SJCRH30 (cell line): ENCODE measurements around the gene DIAPH3. TPM values are rescaled to one million over a fixed set of nuclear protein-coding genes. Genes with fewer than 3 reads are reported as not detected.
"Not testable (repeated sequence)": the region's sequence is repeated elsewhere in the genome, so short reads cannot be mapped to it uniquely, and the experiment has no call there.

ENCODE experiments used
- DNase-seq, 2 experiments: peaks; one replicate each; pipeline ENCODE4 v3.0.0-alpha.2; 2015 to 2020
- H3K27ac ChIP-seq: fragments of 250-450 bp; sonication (Bioruptor Pico); 2 replicates; pipeline ENCODE4 v1.5.1; 2020; ENCODE audit warnings: mild to moderate bottlenecking, moderate library complexity
- H3K27me3 ChIP-seq: fragments of 250-450 bp; sonication (Bioruptor Pico); 2 replicates; pipeline ENCODE4 v1.5.1; 2020; ENCODE audit warnings: mild to moderate bottlenecking, moderate library complexity
- H3K36me3 ChIP-seq: fragments of 250-450 bp; sonication (Bioruptor Pico); 2 replicates; pipeline ENCODE4 v1.5.1; 2020; ENCODE audit warnings: mild to moderate bottlenecking, moderate library complexity
- H3K4me1 ChIP-seq: fragments of 250-450 bp; sonication (Bioruptor Pico); 2 replicates; pipeline ENCODE4 v1.5.1; 2020; ENCODE audit warnings: mild to moderate bottlenecking, moderate library complexity
- H3K4me3 ChIP-seq: fragments of 250-450 bp; sonication (Bioruptor Pico); 2 replicates; pipeline ENCODE4 v1.5.1; 2020; ENCODE audit warnings: mild to moderate bottlenecking, moderate library complexity
- H3K9me3 ChIP-seq: fragments of 250-450 bp; sonication (Bioruptor Pico); replicated peaks from 2 replicates; pipeline ENCODE4 v1.5.1; 2020; ENCODE audit warnings: mild to moderate bottlenecking, moderate library complexity
- total RNA-seq: library from RNA; depleted of rRNA; stranded (reverse); fragments of >200 nt; shearing (Covaris generic); gene quantifications from 2 replicates; pipeline ENCODE4 v1.2.3, GENCODE V29; 2014

DIAPH3 gene
- total RNA-seq, 1 experiment from 2014 or later, result 37.7 TPM

DNA sequence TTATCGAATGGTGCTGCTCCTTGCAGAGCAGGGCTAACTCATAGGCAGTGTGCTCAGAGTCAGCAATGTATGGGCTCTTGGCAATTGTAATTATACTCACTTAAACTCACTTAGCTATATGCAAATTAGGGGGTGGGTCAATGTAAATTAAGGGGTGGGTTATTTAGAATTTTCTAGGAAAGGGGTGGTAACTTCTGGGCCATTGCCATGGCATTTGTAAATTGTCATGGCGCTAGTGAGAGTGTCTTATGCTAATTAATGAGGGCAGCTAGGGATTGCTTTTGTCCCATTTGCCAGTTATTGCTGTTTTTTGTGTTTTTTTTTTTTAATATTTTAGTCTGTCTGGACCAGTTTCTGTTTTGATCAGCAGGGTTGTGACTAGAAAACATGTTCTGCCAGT, 68.4 kb downstream of the DIAPH3 start:
- H3K27me3 ChIP-seq, result no peaks in the 10 kb centered on the region
- no peak for DNase-seq
- H3K4me3 ChIP-seq, result no peak overlapping the region
- H3K36me3 ChIP-seq, result peaks cover 30% of the 10 kb centered on the region
- no peaks in the 10 kb centered on the region for H3K9me3 ChIP-seq
- H3K27ac ChIP-seq, result no peak overlapping the region
- no peaks in the 10 kb centered on the region for H3K4me1 ChIP-seq

DNA sequence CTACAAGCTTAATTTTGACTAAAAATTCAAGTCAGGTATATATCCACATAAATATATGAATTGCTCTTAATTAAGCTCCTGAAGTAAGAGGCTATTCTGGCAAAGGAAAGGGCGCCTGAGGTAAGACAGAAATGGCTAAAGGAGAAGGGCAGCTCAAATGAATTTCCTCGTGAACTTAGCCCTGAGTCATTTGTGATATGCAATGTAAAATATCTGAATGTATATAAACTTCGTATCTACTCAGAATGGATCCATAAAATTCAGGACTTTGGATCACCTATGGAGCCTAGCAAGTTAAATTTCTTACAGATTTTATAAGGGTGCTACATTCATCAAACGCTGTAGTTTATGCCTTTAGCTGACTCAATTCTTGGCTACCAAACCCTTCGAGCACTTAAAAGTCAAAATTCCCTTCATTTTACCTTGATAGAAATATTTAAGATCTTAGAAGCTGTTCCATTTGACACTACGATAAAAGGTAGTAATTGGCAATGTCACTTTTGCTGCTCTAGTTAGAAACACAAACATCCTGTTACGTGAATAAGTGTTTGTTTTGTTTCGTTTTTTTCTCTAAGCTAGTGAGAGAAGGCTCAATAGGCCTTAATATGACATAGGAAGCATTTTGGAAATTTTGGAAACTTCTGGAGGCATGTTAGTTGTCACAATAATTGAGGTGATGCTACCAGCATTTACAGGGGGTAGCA, 69.2 kb downstream of the DIAPH3 start:
- Histone ChIP-seq H3K36me3 (peaks cover 34% of the 10 kb centered on the region), H3K27ac (no peak overlapping the region), H3K9me3 (no peaks in the 10 kb centered on the region), H3K4me1 (no peaks in the 10 kb centered on the region), H3K27me3 (no peaks in the 10 kb centered on the region), H3K4me3 (no peak overlapping the region)
- no peak for DNase-seq

DNA sequence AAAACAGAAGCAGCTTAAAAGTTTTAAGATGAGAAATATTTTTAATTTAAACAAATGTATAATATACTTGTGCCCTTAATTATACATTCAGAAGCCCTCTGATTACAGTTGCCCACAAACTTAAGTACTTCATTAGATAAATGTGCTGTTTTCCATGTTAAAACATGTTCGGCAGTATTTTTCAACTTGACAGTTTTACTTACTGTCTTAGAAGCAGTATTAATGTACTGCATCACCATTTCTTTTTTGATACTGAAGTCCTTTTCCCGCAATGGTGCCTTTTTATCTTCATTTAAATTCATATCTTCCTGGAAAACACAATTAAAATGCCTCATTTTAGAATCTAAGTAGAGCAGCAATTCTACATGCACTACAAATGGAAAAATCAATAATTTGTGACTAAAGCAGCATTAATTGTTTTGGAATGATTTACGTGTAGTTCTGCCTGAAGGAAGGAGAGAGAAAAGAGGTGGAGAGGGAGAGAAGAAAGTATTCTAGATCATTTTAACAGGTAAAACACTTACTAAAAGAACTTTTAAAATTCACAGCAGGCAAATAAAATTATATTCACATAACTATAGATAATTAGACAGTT, 70.2 kb downstream of the DIAPH3 start:
- no peak overlapping the region for H3K27ac ChIP-seq
- H3K9me3 ChIP-seq, result no peaks in the 10 kb centered on the region
- no peak overlapping the region for H3K4me3 ChIP-seq
- H3K27me3 ChIP-seq, result no peaks in the 10 kb centered on the region
- DNase-seq, result no peak
- H3K4me1 ChIP-seq, result no peaks in the 10 kb centered on the region
- H3K36me3 ChIP-seq, result peaks cover 39% of the 10 kb centered on the region

DNA sequence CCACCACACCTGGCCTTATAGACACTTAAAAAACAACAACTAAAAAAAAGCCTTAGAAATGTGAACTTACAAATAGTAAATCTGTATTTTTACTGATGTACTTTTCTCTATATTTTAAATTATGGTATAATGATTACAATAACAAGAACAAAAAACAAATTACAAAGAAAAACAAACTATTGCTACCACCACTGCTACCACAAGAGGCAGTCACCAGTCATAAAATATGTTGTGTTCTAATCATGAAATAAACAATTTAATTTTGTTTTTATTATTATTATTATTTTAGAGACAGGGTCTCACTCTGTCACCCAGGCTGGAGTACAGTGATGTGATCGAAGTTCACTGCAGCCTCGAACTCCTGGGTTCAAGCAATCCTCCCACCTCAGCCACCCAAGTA, 72.2 kb downstream of the DIAPH3 start:
- no peaks in the 10 kb centered on the region for H3K4me1 ChIP-seq
- DNase-seq, result no peak

DNA sequence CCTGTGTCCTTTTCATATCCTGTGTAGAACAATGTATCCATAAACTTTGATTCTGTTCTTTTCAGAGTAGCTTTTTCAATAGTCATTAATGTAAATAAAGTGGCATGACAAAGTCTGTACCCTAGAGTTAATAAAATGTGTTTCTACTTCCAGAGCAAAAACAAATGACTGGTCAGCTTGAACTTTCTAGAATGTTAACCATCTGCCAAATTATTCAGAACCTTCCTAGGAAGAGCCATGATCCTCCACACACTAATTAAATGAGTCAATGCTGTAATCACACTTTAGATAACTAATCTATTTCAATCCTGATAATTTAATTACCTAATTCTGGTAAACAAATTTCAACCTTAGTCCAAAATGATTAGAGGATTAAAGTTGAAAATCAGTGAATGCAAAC, 73.2 kb downstream of the DIAPH3 start:
- peaks cover 29% of the 10 kb centered on the region for H3K36me3 ChIP-seq
- H3K27me3 ChIP-seq, result no peaks in the 10 kb centered on the region
- no peaks in the 10 kb centered on the region for H3K4me1 ChIP-seq
- H3K9me3 ChIP-seq, result no peaks in the 10 kb centered on the region
- DNase-seq, result no peak
- H3K27ac ChIP-seq, result no peak overlapping the region
- H3K4me3 ChIP-seq, result no peak overlapping the region

More for the DNA sequence above, 72.2 kb downstream of the DIAPH3 start:
- Histone ChIP-seq H3K27ac (no peak overlapping the region), H3K4me3 (no peak overlapping the region), H3K9me3 (no peaks in the 10 kb centered on the region), H3K27me3 (no peaks in the 10 kb centered on the region), H3K36me3 (peaks cover 32% of the 10 kb centered on the region)

DNA sequence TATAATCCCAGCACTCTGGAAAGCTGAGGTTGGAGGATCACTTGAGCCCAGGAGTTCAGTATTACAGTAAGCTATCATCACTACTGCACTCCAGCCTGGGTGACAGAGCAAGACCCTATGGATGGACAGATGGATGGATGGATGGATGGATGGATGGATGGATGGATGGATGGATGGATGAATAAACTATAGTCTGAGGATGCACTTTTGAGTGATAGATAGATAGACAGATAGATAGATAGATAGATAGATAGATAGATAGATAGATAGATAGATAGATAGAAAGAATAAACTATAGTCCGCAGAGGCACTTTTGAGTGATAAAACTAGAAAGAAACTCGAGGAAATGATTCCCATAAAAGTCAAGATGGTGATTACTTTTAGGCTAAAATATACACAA, 79.9 kb downstream of the DIAPH3 start:
- H3K4me3 ChIP-seq, DNase-seq, H3K36me3 ChIP-seq, H3K27me3 ChIP-seq, H3K27ac ChIP-seq, H3K9me3 ChIP-seq, H3K4me1 ChIP-seq: not testable (repeated sequence)

DNA sequence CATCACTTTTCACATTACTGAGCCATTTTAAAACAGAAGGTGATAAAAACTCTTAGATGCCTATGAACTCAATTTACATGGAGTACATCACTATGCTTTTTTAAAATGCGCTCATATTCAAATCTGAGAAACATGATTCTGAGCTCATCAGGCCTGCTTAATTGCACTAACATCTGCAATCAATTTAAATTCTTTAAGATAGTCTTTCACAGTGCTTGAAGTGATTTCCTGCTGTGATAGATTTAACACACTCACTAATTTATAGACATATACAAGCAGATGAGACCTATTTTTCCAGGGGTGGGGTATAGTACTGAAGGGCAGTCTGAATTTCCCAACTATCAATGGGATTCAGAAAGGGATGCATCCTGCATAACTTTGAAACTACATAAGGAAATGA, 82.9 kb downstream of the DIAPH3 start:
- H3K27ac ChIP-seq, result no peak overlapping the region
- no peak for DNase-seq
- H3K27me3 ChIP-seq, result no peaks in the 10 kb centered on the region
- H3K36me3 ChIP-seq, result peaks cover 12% of the 10 kb centered on the region; the same call in 1 of the 2 replicates
- H3K4me1 ChIP-seq, result no peaks in the 10 kb centered on the region
- H3K4me3 ChIP-seq, result no peak overlapping the region
- no peaks in the 10 kb centered on the region for H3K9me3 ChIP-seq

DNA sequence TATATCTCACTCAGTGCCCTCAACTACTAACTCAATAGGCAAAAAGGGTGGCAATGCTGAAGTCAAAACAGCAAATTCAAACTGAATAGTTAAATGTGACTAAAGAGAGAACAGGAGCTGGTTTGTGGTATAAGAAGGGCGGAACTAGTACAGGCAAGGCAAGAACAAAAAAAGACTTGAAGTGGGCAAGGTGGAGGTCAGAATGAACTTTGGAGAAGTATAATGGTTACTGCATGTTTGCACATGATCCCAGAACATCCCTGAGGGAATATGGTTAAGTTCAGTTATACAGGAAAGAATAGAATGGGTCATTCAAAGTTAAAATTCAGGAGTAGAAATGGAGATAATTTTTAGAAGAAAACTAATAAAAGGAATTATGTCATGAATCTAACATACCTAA, 85.5 kb downstream of the DIAPH3 start:
- H3K4me1 ChIP-seq, result no peaks in the 10 kb centered on the region
- H3K9me3 ChIP-seq, result no peaks in the 10 kb centered on the region
- peaks cover 12% of the 10 kb centered on the region; the same call in 1 of the 2 replicates for H3K36me3 ChIP-seq
- no peak overlapping the region for H3K27ac ChIP-seq
- H3K27me3 ChIP-seq, result no peaks in the 10 kb centered on the region
- DNase-seq, result no peak
- H3K4me3 ChIP-seq, result no peak overlapping the region

DNA sequence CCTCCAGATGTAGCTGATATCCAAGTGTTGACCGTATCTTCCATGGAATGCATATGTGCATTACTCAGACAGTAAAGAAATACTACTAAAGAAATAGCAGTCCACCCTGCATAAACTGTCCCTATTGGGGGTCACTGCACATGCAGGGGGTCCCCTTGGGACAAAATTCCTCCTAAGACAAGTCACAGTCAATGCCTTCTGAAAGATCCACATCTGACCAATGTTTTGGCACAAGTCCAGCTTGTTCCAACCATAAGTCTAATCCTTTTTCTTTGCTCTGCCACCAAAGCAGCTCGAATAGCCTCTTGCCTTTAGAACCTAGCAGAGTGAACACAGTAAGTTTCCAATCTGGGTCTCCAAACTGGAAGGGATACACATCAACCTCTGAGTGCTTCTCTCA, 87.9 kb downstream of the DIAPH3 start:
- Histone ChIP-seq H3K9me3 (no peaks in the 10 kb centered on the region), H3K36me3 (peaks cover 12% of the 10 kb centered on the region; the same call in 1 of the 2 replicates), H3K4me3 (no peak overlapping the region), H3K4me1 (no peaks in the 10 kb centered on the region), H3K27ac (no peak overlapping the region), H3K27me3 (no peaks in the 10 kb centered on the region)
- peak in 1 of 2 experiments; percentile 36 for DNase-seq

DNA sequence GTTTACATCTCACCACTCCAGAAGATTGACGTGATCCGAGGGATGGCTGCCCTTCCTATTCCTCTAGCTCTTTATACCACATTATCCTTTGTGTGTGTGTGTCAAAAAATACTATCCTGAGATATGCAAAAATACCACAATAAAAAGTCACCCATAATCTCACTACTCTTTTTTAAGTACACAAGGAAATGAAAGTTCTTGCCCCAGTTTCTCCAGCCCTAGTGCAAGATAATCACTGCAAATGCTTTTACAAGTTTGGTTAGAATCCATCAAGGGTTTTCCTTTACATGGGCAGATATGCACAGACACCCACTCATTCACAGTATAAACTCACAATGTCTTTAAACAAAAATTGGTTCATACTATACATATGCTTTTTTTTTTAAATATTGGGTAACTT, 89.3 kb downstream of the DIAPH3 start:
- Histone ChIP-seq H3K4me1 (no peaks in the 10 kb centered on the region), H3K27me3 (no peaks in the 10 kb centered on the region), H3K4me3 (no peak overlapping the region), H3K27ac (no peak overlapping the region), H3K36me3 (peaks cover 15% of the 10 kb centered on the region), H3K9me3 (no peaks in the 10 kb centered on the region)
- DNase-seq, result no peak

DNA sequence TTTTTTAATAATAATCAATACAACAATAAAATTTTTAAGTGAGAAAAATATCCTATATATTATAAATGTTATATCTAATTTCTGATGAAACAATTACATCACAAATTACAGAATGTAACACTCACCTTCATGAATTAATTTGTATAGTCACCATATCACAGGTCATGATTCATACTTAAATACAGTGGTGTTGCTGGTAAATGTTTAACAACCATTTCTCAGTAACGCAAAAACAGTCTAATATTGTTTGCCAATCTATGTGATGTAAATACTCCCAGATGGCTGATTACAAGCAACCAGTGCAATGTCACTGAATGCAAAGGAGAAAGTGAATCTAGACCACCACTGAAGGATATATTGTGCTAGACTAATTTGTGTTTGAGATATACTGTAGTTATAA, 97.5 kb downstream of the DIAPH3 start:
- H3K9me3 ChIP-seq, result no peaks in the 10 kb centered on the region; the same call in 1 of the 2 replicates
- H3K27ac ChIP-seq, result no peak overlapping the region
- no peak overlapping the region for H3K4me3 ChIP-seq
- no peak for DNase-seq
- H3K4me1 ChIP-seq, result no peaks in the 10 kb centered on the region
- no peaks in the 10 kb centered on the region for H3K27me3 ChIP-seq
- peaks cover 19% of the 10 kb centered on the region for H3K36me3 ChIP-seq

DNA sequence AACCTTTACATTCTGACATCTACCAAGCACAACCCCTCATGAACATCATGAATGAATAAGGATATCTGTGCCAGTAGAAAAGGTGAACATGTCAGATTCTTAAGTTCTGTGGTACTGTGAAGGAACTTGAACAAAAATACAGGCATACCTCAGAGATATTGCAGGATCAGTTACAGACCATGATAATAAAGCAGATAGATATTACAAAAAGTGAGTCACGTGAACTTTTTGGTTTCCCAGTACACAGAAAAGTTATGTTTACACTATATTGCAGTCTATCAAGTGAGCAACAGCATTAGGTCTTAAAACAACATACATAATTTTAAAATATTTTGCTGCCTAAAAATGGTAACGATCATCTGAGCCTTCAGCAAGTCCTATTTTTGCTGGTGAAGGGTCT, 101.2 kb downstream of the DIAPH3 start:
- no peak for DNase-seq
- Histone ChIP-seq H3K4me1 (no peaks in the 10 kb centered on the region), H3K27me3 (no peaks in the 10 kb centered on the region), H3K4me3 (no peak overlapping the region), H3K9me3 (no peaks in the 10 kb centered on the region; the same call in 1 of the 2 replicates), H3K36me3 (peaks cover 12% of the 10 kb centered on the region), H3K27ac (no peak overlapping the region)

DNA sequence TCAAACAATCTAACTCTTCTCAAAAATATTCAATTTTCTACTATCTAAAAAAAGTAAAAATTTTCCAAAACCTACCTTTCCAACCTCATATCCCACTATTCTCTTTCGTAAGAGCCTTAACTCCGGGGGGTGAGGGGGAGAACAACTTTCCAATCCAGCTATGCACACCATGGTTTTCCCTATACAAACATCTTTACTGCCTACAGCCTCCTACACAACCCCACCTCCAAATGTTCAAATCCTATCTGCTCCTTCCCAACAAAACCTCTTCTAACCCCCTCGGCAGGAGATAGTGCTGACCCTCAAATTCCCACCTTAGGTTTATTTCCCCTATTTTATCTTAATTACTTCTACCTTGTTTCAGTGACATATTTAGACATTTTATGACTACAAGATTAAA, 102.0 kb downstream of the DIAPH3 start:
- no peak overlapping the region for H3K27ac ChIP-seq
- H3K4me3 ChIP-seq, result no peak overlapping the region
- H3K4me1 ChIP-seq, result no peaks in the 10 kb centered on the region
- DNase-seq, result no peak
- peaks cover 16% of the 10 kb centered on the region for H3K36me3 ChIP-seq
- H3K27me3 ChIP-seq, result no peaks in the 10 kb centered on the region
- H3K9me3 ChIP-seq, result no peaks in the 10 kb centered on the region; the same call in 1 of the 2 replicates

DNA sequence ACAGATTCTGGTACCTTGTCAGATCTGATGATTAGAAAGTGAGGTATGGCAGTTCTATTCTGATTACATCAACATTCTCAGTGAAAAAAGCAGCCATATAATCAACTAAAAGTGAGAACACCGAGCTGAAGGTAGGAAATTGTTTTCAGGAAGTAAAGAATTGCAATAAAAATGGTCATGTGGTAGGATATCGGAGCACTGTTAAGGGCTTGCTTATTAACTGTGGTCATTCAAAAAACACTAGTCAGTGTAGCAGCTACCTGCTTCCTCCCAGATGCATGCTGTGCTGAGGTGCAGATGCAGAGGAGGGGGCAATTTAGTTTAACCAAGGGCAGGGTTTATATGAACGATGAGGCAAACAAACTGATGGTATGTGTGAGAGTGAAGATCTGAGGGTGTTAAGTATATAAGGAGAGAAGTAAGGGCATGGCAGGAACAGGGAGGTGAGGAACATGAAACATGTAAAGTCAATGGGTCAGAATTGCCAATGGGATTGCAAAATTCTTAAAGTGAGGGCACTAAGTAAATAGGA, 111.9 kb downstream of the DIAPH3 start:
- no peaks in the 10 kb centered on the region for H3K4me1 ChIP-seq
- H3K27me3 ChIP-seq, result no peaks in the 10 kb centered on the region
- no peak overlapping the region for H3K27ac ChIP-seq
- DNase-seq, result no peak
- no peaks in the 10 kb centered on the region for H3K9me3 ChIP-seq
- H3K36me3 ChIP-seq, result peaks cover 11% of the 10 kb centered on the region
- H3K4me3 ChIP-seq, result no peak overlapping the region

DNA sequence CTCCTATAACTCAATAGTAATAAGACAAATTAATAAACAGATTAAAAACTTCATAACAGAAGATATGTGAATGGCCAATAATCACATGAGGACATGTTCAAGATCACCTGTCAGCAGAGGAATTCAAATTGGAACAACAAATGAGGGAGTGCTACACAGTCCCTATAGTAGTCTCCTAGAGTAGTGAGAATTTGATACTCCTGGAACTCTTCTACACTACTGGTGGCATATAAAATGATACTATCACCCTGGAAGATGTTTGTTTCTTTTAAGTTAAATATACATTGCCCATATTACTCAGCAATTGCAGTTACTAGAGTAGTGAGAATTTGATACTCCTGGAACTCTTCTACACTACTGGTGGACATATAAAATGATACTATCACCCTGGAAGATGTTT, 115.4 kb downstream of the DIAPH3 start:
- not testable (repeated sequence) for H3K27ac ChIP-seq, H3K27me3 ChIP-seq, H3K9me3 ChIP-seq, DNase-seq, H3K4me3 ChIP-seq, H3K4me1 ChIP-seq
- peaks cover 29% of the 10 kb centered on the region for H3K36me3 ChIP-seq

DNA sequence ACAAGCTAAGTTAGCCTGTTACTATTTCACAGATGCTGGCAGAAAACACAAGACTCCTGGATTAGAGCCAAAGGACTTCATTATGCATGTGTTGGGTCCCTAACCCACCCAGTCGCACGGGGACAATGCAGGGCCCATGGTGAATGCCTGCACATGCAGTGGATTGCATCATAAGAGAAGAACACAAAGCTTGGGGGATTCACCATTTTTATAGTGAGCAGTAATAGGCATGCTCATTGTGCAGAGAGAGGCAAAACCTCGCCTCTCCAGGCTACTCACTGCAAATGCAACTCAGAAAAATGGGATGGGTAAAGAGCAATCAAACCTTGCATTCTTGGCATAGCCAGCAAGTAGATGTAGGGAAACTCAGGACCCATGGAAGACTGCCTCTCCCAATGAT, 115.8 kb downstream of the DIAPH3 start:
- Histone ChIP-seq H3K27ac (no peak overlapping the region), H3K9me3 (no peaks in the 10 kb centered on the region), H3K27me3 (no peaks in the 10 kb centered on the region), H3K4me1 (no peaks in the 10 kb centered on the region), H3K36me3 (peaks cover 29% of the 10 kb centered on the region), H3K4me3 (no peak overlapping the region)
- DNase-seq, result peak in 1 of 2 experiments; percentile 5
